ENCODE results near the gene CEP295NL.

DNA sequence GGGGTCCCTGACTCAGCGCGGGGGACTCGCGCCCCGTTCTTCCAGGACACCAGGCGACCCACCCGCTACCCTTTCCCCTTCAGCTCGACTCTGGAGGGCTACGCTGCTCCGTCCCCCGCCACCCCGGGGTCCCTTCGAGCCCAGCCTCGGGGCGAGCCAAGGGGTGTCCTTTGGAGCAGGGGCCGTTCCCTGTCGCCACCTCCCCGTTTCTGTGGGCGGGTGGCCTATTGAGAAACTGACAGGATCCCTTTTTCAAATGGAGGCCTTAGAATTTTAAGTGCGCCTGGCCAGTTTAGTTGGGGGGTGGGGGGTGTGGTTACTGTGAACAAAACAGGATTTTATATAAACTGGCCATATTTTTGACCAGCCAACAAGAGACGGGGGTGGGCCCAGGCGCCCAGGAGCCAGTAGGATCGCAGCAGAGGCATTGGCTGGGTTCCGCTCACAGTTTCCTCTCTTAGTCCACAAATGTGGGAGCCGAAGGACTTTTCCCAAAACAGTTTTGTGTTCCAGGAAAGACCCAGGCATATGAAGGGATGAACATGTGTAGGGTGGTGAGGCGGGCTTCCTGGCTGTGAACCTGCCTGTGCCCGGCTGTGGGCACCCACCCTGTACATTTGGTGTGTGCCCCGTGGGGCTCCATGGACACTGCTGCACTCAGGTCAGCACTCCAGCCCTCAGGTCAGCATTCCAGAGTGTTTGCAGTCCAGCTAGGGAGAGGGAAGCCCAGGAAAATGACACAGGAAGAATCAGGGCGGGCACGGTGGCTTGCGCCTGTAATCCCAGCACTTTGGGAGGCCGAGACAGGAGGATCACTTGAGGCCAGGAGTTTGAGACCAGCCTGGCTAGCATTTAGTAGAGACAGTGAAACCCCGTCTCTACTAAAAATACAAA is 22.9 kb upstream of the CEP295NL start:
- TF ChIP-seq SMAD3 (CRISPR knock-in tag; IDR thresholded peaks at IDR 0.05) (no peak), POLR2A (IDR thresholded peaks at IDR 0.05; ENCODE audit: insufficient read depth in 1 of 2, low read depth in 2 of 2, low read length in 2 of 2) (peak in 1 of 2 experiments; percentile 48; a peak in 1 of 4 replicates), HNRNPLL (IDR thresholded peaks at IDR 0.05; ENCODE audit: low read depth, low read length, poor library complexity, severe bottlenecking) (no peak), CCDC6 (CRISPR knock-in tag; IDR thresholded peaks at IDR 0.05) (no peak), TCF12 (IDR thresholded peaks at IDR 0.05) (no peak), TCF12 (CRISPR knock-in tag; IDR thresholded peaks at IDR 0.05) (no peak), HOXD1 (CRISPR knock-in tag; IDR thresholded peaks at IDR 0.05) (no peak), NONO (IDR thresholded peaks at IDR 0.05) (no peak), NONO (CRISPR knock-in tag; conservative IDR thresholded peaks at IDR 0.05) (no peak), HMG20B (CRISPR knock-in tag; conservative IDR thresholded peaks at IDR 0.05) (no peak), POLR2AphosphoS5 (IDR thresholded peaks at IDR 0.05; ENCODE audit: low read depth, low read length) (0 out of 2 replicates have a peak, but pooled peaks have one; percentile 46), SETDB1 (CRISPR knock-in tag; IDR thresholded peaks at IDR 0.05; ENCODE audit: borderline replicate concordance) (no peak), RBM39 (IDR thresholded peaks at IDR 0.05; ENCODE audit: low read depth, low read length, poor library complexity, severe bottlenecking) (no peak)
- TF ChIP-seq, protein P1, sequence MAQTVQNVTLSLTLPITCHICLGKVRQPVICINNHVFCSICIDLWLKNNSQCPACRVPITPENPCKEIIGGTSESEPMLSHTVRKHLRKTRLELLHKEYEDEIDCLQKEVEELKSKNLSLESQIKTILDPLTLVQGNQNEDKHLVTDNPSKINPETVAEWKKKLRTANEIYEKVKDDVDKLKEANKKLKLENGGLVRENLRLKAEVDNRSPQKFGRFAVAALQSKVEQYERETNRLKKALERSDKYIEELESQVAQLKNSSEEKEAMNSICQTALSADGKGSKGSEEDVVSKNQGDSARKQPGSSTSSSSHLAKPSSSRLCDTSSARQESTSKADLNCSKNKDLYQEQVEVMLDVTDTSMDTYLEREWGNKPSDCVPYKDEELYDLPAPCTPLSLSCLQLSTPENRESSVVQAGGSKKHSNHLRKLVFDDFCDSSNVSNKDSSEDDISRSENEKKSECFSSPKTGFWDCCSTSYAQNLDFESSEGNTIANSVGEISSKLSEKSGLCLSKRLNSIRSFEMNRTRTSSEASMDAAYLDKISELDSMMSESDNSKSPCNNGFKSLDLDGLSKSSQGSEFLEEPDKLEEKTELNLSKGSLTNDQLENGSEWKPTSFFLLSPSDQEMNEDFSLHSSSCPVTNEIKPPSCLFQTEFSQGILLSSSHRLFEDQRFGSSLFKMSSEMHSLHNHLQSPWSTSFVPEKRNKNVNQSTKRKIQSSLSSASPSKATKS (CRISPR knock-in tag; IDR thresholded peaks at IDR 0.05): no peak

Data from HepG2 (cell line).